ENCODE measurements around the gene SMARCA2. TPM values are rescaled to one million over a fixed set of nuclear protein-coding genes. Genes with fewer than 3 reads are reported as not detected.

Gene SMARCA2
- total and polyA plus RNA-seq, 4 donors, result 18.8 to 67.0 (median 41.1) TPM

DNA sequence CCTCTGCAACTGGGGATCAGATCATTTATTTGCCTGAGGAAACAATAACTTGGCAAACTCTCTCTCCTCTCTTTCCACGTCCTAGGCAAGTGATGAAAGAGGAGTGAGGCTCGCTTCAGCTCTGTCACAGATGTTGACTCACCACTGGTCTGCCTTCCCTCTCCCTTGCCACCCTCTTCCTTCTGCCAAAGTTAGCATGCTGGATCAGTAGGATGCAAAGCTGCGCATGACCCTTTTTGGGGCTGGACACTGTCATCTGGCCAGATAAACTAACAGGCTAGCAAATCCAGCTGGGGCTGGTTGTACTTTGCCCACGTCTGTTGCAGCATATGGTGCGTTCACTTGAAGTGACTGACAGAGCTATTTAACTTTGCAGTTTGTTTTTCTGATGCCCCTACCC, 36.2 kb upstream of the SMARCA2 start:
- H3K4me3 ChIP-seq (ENCODE audit: low read depth in 1 of 3, low read length in 3 of 3), result no peak overlapping the region
- H3K9me3 ChIP-seq (ENCODE audit: control insufficient read depth in 4 of 4, low read length in 3 of 4), result no peaks in the 10 kb centered on the region
- H3K4me1 ChIP-seq (ENCODE audit: control insufficient read depth in 4 of 4, insufficient read depth in 4 of 4, low read length in 3 of 4), result peaks cover 6 to 32% (median 25%) of the 10 kb centered on the region in 4 donors
- H3K36me3 ChIP-seq (ENCODE audit: control insufficient read depth in 4 of 4, insufficient read depth in 3 of 4, low read depth in 1 of 4, low read length in 3 of 4), result no peaks in the 10 kb centered on the region
- no peak overlapping the region for H3K9ac ChIP-seq (ENCODE audit: low read depth in 1 of 2, low read length in 2 of 2)
- no peak for DNase-seq (ENCODE audit: low spot score)
- TF ChIP-seq, protein P1, sequence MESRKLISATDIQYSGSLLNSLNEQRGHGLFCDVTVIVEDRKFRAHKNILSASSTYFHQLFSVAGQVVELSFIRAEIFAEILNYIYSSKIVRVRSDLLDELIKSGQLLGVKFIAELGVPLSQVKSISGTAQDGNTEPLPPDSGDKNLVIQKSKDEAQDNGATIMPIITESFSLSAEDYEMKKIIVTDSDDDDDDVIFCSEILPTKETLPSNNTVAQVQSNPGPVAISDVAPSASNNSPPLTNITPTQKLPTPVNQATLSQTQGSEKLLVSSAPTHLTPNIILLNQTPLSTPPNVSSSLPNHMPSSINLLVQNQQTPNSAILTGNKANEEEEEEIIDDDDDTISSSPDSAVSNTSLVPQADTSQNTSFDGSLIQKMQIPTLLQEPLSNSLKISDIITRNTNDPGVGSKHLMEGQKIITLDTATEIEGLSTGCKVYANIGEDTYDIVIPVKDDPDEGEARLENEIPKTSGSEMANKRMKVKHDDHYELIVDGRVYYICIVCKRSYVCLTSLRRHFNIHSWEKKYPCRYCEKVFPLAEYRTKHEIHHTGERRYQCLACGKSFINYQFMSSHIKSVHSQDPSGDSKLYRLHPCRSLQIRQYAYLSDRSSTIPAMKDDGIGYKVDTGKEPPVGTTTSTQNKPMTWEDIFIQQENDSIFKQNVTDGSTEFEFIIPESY (IDR thresholded peaks at IDR 0.05), result peak; percentile 67
- TF ChIP-seq YY1 (IDR thresholded peaks at IDR 0.05), result peak; percentile 89
- peak; percentile 83 to 90 for TF ChIP-seq JUND (IDR thresholded peaks at IDR 0.05)
- TF ChIP-seq GABPA (IDR thresholded peaks at IDR 0.05 in 1 of 2, conservative IDR thresholded peaks at IDR 0.05 in 1 of 2), result peak in 1 of 2 donors; percentile 39
- TF ChIP-seq FOXA2 (IDR thresholded peaks at IDR 0.05), result peak; percentile 77
- TF ChIP-seq HNF4A (conservative IDR thresholded peaks at IDR 0.05), result peak; percentile 89 to 93
- TF ChIP-seq, protein P2, sequence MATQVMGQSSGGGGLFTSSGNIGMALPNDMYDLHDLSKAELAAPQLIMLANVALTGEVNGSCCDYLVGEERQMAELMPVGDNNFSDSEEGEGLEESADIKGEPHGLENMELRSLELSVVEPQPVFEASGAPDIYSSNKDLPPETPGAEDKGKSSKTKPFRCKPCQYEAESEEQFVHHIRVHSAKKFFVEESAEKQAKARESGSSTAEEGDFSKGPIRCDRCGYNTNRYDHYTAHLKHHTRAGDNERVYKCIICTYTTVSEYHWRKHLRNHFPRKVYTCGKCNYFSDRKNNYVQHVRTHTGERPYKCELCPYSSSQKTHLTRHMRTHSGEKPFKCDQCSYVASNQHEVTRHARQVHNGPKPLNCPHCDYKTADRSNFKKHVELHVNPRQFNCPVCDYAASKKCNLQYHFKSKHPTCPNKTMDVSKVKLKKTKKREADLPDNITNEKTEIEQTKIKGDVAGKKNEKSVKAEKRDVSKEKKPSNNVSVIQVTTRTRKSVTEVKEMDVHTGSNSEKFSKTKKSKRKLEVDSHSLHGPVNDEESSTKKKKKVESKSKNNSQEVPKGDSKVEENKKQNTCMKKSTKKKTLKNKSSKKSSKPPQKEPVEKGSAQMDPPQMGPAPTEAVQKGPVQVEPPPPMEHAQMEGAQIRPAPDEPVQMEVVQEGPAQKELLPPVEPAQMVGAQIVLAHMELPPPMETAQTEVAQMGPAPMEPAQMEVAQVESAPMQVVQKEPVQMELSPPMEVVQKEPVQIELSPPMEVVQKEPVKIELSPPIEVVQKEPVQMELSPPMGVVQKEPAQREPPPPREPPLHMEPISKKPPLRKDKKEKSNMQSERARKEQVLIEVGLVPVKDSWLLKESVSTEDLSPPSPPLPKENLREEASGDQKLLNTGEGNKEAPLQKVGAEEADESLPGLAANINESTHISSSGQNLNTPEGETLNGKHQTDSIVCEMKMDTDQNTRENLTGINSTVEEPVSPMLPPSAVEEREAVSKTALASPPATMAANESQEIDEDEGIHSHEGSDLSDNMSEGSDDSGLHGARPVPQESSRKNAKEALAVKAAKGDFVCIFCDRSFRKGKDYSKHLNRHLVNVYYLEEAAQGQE (IDR thresholded peaks at IDR 0.05), result peak; percentile 65
- peak; percentile 30 to 59 for TF ChIP-seq RAD21 (IDR thresholded peaks at IDR 0.05)
- TF ChIP-seq, protein P3, sequence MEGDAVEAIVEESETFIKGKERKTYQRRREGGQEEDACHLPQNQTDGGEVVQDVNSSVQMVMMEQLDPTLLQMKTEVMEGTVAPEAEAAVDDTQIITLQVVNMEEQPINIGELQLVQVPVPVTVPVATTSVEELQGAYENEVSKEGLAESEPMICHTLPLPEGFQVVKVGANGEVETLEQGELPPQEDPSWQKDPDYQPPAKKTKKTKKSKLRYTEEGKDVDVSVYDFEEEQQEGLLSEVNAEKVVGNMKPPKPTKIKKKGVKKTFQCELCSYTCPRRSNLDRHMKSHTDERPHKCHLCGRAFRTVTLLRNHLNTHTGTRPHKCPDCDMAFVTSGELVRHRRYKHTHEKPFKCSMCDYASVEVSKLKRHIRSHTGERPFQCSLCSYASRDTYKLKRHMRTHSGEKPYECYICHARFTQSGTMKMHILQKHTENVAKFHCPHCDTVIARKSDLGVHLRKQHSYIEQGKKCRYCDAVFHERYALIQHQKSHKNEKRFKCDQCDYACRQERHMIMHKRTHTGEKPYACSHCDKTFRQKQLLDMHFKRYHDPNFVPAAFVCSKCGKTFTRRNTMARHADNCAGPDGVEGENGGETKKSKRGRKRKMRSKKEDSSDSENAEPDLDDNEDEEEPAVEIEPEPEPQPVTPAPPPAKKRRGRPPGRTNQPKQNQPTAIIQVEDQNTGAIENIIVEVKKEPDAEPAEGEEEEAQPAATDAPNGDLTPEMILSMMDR (IDR thresholded peaks at IDR 0.05; ENCODE audit: low read depth, low read length, missing input control), result peak; percentile 4
- peak; percentile 85 for TF ChIP-seq HNF4G (IDR thresholded peaks at IDR 0.05)
- no peak for TF ChIP-seq EGR1 (IDR thresholded peaks at IDR 0.05; ENCODE audit: low read depth in 2 of 2)
- peak; percentile 83 for TF ChIP-seq TAF1 (conservative IDR thresholded peaks at IDR 0.05)
- TF ChIP-seq SP1 (IDR thresholded peaks at IDR 0.05), result peak; percentile 97
- no peak for TF ChIP-seq NR2F2 (IDR thresholded peaks at IDR 0.05)
- TF ChIP-seq, protein P4, sequence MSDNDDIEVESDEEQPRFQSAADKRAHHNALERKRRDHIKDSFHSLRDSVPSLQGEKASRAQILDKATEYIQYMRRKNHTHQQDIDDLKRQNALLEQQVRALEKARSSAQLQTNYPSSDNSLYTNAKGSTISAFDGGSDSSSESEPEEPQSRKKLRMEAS (IDR thresholded peaks at IDR 0.05), result peak; percentile 96
- peak; percentile 67 to 83 for TF ChIP-seq RXRA (IDR thresholded peaks at IDR 0.05)
- peak; percentile 83 for TF ChIP-seq FOXA1 (IDR thresholded peaks at IDR 0.05)
- TF ChIP-seq, protein P5, sequence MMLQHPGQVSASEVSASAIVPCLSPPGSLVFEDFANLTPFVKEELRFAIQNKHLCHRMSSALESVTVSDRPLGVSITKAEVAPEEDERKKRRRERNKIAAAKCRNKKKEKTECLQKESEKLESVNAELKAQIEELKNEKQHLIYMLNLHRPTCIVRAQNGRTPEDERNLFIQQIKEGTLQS (IDR thresholded peaks at IDR 0.05), result peak; percentile 90
- H3K27ac ChIP-seq (ENCODE audit: low read depth in 1 of 2, low read length in 2 of 2), result peak overlapping the region; percentile 68 to 88
- H3K27me3 ChIP-seq (ENCODE audit: control insufficient read depth in 4 of 4, insufficient read depth in 4 of 4, low read length in 3 of 4), result no peaks in the 10 kb centered on the region
- WGBS, result 34% methylated on average over 5 of the region's 5 CpGs

Data from liver (tissue), 9 donors.